GM21737 (cell line): ENCODE data around the gene MEIS3.
A peak's percentile ranks its signal among the peaks of the same experiment; 100 is the strongest.

Experiments used
- ATAC-seq: cut with Tn5 transposase; IDR thresholded peaks from one replicate; pipeline ENCODE4 v1.9.1; 2021; ENCODE audit warnings: mild to moderate bottlenecking, moderate library complexity; ENCODE audit not compliant: unreplicated experiment

MEIS3 gene

GRCh38 chr19:47419030-47419783, at the start of gene MEIS3:
Gene MEIS3 (minus strand): TSS chr19:47419527. CDS start chr19:47419081, 446 bp downstream.
- ATAC-seq = no peak

DNA sequence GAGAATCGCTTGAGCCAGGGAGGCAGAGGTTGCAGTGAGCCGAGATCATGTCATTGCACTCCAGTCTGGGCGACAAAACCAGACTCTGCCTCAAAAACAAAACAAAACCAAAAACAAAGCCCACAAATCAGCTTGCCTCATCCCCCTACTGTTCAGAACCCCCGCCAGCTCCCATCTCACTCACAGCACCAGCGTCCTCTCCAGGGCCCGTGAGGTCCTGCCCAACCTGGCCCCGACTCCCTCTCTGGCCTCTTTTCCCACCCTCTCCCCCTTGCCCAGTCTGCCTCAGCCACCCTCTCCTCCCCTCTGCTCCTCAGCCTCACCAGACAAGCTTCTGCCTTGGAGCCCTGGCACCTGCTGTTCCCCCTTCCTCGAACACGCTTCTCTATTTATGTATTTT, 48.6 kb upstream of the MEIS3 start:
- ATAC-seq = no peak

DNA sequence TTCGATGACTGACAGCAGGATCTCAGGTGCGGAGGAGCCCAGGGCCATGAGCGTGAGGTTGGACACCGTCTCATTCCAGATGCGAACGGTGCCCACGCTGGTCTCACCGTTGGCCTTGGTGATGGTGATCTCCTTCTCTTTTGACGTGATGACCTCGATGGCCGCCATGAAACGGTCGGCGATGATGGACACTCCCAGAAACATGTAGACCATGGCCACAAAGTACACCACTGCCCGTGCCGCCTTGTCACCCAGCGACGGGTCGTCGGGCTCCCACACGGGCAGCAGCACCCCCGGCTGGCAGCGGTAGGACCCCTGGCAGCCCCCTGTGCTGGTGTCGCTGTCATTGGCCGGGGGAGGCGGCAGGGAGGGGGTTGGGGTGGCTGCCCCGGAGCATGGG, 46.6 kb upstream of the MEIS3 start:
- ATAC-seq = no peak

GRCh38 chr19:47464675-47465419, 45.5 kb upstream of the MEIS3 start:
- ATAC-seq = no peak

- ATAC-seq = no peak
Observed at GRCh38 chr19:47461876-47462275, 42.5 kb upstream of the MEIS3 start.

DNA sequence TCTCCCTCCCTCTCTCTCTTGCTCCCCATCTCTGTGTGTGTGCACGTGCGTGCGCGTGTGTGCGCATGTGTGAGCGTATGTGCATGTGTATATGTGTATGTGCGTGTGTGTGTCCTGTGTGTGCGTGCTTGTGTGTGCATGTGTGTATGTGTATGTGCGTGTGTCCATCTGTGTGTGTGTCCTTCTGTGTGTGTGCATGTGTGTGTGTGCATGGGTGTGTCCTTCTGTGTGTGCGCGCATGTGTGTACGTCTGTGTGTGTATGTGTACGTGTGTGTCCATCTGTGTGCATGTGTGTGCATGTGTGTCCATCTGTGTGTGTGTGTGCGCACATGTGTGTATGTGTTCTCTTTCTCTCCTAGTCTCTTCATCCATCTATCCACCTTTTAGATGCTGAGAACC, 40.1 kb upstream of the MEIS3 start:
- ATAC-seq = no peak

DNA sequence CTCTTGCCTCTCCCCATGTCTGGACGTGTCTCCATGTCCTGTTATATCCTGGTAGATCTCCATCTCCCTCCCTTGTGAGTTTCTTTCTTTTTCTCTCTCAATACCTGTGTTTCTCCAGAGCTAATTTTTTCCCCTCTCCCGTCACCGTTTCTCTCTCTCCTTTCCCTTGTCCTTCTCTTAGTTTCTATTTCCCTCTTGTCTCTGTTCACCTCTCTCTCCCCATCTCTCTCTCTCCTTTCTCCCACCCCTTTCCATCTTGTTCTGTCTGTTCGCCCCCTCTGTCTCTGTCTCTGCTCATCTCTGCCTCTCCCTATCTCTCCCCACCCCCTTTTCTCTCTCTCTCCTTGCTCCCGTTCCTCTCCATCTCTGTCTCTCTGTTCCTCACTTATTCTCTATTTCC, 39.3 kb upstream of the MEIS3 start:
- no peak for ATAC-seq

GRCh38 chr19:47456721-47457474, 37.6 kb upstream of the MEIS3 start:
- no peak for ATAC-seq

DNA sequence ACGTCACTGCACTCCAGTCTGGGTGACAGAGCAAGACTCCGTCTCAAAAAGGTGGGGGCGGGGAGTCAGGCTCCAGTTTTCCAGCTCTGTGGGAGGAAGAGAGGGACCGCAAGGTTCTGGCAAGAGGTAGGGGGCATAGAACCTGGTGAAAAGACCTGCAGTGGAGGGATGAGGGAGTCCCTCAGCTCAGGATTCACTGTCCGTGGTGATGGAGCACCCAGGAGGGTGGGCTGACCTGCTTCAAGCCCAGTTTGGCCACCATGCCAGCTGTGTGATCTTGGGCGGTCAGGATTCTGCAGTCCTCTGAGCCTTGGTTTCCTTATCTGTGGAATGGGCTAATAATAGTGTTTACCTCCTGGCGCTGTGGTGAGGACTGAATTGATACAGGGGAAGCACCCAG, 31.2 kb upstream of the MEIS3 start:
- ATAC-seq = no peak

DNA sequence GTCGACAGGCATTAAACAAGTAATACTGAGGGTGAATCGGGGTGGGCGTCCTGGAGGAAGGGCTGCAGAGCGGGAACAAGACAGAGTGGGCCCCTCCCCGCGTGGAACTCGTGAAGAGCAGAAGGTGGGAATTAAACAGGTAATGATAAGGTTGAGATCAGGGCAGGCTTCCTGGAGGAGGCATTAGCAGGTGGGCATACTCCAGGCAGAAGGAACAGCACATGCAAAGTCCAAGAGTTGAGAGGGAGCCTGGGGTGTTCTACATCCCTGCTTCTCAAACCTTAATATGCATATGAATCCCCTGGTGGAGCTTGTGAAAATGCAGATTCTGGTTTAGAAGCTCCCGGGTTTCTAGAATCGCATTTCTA, 29.0 kb upstream of the MEIS3 start:
- no peak for ATAC-seq

DNA sequence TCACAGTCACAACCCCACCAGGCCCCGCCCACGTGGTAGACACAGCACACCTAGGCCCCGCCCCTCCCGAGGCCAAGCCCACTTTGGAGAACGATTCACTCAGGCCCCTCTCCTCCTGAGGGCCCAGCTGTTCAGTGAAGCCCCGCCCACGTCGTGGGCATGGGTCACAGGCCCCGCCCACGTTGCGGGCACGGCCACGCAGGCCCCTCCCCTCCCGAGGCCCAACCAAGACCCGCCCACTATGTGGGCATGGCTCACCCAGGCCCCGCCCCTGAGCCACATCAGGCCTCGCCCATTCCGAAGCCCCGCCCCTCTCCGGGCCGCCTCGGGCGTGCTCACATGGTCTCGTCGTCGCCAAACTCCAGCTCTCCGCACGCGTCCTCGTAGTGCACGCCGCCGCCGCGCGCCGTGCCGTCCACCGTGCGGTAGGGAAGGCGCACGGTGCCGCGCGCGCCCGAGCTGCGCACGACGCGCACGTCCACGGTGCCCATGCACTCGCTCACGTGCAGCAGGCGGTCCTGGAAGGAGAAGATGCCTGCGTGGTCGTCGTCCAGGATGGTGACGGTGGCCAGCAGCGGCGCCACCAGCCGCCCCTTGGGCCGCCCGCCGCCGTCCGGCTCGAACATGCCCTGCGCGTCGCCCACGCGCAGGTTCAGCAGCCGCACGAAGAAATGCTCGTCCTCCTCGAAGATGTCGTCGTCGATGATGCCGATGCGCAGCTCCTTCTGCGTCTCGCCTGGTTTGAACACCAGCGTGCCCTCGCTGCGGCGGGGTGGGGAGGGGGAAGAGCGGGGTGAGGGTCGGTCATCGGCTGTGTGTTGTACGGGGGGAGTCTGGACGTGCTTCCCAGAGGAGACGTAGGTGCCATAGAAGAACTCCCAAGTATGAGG, 28.4 kb upstream of the MEIS3 start:
- no peak for ATAC-seq

GRCh38 chr19:47446534-47447469, 27.5 kb upstream of the MEIS3 start:
- ATAC-seq = no peak

- ATAC-seq = no peak
Observed at GRCh38 chr19:47445937-47446402, 26.6 kb upstream of the MEIS3 start.

DNA sequence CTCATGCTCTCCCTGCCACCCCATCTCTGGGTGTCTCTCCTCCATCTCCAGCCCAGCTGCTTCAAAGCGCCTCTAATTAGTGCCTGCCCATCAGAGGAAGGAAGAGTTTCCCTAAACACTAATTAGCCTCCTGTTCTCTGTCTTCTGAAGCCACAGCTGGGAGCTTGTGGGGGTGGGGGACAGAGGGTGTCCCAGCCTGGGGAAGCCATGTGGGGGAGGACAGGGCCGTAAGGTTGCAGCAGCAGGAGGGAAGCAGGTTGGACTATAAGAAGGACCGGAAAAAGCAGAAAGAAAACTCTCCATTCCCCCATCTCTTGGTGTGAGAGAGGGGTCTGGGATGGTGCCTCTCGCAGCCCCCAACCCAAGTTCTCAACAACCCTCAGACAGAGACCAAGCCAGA, 26.2 kb upstream of the MEIS3 start:
- no peak for ATAC-seq

- ATAC-seq = no peak
Observed at GRCh38 chr19:47444388-47444821, 25.1 kb upstream of the MEIS3 start.

- ATAC-seq = no peak
Observed at GRCh38 chr19:47443331-47443730, 24.0 kb upstream of the MEIS3 start.

- ATAC-seq = no peak
Observed at GRCh38 chr19:47438793-47439220, 19.5 kb upstream of the MEIS3 start.

DNA sequence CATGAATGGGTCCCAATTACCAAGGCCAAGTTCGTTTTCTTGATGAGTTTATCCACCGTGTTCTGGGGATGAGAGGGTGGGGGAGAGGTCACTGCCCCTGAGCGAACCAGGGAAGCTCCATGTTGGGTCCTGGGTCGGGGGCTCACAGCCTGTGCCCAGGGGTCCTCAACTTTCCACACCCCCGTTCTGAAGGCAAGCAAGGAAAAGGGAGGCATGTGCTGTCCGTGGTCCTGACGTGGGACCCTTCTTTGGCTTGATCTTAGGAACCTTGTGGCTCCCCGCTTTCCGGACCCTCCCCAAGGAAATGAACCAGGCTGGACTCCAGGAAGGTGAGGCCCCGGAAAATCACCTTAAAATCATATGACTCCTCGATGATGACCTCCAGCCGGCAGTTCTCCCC, 18.2 kb upstream of the MEIS3 start:
- no peak for ATAC-seq

DNA sequence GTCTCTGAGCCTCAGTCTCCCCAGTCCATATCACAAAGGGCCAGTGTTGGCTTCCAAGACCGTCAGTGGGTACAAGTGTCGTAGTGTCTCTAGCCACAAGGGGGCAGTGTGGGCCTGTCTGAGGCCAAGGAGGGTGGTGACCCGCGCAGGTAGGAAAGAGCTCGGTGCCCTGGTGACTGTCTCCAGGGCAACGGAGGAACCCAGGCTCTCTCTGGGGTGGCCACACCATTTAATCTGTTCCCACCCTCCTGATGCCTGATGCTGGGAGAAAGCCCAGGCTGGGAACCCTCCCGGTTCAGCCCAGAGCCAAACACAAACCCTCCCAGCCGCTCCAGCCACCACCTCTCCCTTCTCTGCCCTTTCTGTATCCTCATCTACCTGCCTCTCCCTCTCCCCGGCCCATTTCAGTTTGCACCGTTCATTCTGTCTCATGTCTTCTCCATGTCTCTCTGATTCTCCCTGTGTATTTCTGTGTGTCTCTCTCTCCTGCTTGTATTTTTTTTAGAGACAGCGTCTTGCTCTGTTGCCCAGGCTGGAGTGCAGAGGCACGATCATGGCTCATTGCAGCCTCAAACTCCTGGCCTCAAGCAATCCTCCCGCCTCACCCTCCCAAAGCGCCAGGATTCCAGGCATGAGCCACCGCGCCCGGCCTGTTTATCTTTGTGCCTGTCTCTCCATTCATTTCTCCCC, 17.5 kb upstream of the MEIS3 start:
- ATAC-seq = peak; percentile 62
